DMS153 treated with DMSO at 0.1 percent for 48 hours (cell line): Measurements from ENCODE around the gene RBM39.
"Not testable (repeated sequence)": the region's sequence is repeated elsewhere in the genome, so short reads cannot be mapped to it uniquely, and the experiment has no call there.

Experiments used
- DNase-seq: peaks from one replicate; lab custom pipeline; 2025; ENCODE audit not compliant: unreplicated experiment; lab: John Stamatoyannopoulos, UW

RBM39 gene

DNA sequence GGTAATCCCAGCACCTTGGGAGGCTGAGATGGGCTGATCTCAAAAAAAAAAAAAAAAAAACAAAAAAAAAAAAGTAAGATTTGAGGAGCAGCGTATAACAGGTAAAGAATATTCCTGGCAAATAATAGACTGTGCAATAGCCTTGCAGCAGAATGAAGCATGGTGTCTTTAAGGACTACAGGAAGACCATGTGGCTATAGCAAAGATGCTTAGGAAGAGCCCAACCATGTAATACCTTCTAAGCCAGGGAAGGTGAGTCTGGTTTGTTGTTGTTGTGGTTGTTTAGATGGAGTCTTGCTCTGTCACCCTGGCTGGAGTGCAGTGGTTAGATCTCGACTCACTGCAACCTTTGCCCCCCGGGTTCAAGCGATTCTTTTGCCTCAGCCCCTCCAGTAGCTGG, 14.3 kb upstream of the RBM39 start:
- DNase-seq: no peak

DNA sequence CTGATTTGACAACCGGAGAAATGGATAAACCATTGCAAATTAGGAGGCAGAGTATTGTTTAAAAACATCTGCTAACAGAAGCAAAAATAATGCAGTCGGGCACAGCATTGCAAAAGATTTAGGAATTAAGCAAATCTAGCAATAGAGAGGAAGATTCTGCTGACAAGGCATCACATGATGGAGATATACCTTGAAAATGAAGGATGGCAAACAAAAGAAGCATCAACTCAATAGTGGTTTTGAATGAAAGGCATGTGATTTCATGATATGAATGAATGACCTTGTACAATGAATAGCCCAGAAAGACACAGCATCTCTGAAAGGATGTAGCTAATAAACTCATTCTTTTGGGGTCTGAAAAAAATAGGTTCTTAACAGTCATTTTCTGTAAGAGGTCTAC, 8.6 kb upstream of the RBM39 start:
- no peak for DNase-seq

DNA sequence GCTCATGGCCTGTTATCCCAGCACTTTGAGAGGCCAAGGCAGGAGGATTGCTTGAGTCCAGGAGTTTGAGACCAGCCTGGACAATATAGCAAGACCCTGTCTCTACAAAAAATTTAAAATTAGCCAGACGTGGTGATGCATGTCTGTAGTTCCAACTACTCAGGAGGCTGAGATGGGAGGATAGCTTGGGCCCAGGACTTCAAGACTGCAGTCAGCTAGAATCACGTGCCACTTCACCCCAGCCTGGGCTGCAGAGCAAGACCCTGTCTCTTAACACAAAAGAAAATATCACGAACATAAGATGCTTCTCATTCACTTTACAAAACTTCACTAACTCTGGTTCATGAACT, 2.4 kb upstream of the RBM39 start:
- DNase-seq: not testable (repeated sequence)

DNA sequence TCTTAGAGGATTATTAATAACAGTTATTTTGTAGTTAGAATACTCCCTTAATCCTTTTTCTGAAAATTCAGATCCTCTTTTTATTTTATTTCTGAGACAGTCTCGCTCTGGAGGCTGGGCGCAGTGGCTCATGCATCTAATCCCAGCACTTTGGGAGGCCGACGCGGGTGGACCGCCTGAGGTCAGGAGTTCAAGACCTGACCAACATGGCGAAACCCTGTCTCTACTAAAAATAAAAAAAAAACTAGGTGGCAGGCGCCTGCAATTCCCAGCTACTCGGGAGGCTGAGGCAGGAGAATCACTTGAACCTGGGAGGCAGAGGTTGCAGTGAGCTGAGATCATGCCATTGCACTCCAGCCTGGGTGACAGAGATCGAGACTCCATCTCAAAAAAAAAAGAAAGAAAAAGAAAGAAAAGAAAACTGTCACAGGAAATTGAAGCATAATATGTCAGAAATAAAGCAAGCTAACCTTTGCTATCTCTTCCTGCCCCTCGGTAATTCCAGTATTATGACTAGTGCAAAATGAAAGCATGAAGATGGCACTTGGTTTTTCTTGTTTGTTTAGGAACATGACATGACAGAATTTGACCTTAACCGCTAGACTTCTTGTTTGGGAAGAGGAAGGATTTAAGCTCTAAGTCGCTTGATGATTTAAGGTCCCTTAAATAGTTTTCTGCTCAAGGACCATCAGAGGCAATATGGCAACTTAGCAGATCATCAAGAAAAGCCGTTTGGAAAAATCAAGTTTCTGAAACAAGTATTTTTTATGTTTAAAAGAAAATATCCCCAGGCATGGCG, 1.8 kb upstream of the RBM39 start:
- DNase-seq: no peak

DNA sequence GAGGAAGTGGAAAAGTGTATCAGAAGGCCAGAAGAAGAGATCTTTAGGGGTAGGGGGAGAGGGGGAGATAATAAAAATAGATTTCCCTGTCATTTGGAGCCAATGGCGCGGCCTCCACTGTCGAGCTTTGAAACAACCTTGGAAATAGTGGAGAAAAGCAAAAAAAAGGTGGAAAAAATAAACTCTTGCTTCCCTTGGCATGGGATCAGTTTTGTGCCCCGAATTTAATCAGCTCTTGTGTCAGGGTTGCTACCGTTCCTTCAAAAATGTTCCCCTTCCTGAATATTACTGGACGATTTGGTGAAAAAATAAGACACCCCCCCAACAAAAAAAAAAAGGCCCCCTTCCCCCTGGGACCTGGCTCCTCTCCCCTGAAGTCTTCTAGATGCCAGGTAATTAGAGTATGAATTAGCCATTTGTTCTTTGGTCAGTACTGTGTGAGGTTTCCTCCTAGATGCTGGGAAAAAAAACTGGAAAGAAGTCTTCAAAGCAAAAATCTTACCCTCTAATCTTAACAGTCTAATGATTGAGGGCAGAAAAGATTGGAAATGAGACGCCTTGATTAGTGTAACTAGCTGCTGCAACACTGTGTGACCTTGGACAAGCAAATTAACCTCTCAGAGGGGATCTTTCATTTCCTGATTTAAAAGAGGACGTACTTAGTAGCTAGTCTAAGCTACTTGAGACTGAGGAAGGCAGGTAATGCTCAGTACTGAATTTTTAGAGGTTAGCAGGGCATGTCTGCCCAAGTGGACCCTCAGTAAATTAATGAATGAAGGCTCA, 872 bp upstream of the RBM39 start:
- peak; percentile 7 for DNase-seq

DNA sequence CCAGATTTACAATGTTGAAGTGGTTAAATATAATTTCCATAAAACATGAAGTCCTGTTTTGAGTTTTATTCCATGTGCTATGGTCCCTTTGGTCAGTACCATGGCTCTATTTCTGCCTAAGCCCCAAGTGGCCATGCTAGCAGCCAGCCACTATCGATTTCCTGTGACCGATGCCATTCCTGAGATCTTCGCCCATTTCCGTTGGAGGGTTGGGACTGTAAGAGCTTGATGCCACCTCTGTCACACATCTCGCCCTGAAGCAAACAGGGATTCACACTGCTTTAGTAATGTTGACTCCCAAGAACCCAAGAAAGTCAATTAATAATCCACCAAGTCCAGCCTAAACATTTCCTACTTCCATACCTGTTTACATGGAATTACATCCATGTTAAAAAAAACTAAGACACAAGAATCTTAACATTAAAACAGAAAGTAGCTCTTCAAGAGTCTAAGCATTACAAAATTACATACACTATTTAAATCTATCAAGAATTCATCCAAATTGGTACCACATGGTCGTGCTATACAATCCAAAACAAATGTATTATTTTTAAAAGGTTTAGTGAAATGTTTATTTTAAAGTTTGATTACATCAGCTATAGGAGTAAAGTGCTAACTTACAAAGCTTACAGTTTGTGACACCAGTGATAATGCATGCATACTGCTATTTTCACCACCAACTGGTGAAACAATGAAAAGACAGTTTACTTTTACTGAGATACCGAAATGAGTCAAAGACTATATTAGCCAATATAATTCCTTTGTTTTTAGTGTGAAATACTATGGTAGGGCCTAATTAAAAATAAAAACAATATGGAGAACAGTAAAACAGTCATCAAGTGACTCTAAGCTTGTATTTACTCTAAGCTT, 2.5 kb downstream of the RBM39 start:
- no peak for DNase-seq

DNA sequence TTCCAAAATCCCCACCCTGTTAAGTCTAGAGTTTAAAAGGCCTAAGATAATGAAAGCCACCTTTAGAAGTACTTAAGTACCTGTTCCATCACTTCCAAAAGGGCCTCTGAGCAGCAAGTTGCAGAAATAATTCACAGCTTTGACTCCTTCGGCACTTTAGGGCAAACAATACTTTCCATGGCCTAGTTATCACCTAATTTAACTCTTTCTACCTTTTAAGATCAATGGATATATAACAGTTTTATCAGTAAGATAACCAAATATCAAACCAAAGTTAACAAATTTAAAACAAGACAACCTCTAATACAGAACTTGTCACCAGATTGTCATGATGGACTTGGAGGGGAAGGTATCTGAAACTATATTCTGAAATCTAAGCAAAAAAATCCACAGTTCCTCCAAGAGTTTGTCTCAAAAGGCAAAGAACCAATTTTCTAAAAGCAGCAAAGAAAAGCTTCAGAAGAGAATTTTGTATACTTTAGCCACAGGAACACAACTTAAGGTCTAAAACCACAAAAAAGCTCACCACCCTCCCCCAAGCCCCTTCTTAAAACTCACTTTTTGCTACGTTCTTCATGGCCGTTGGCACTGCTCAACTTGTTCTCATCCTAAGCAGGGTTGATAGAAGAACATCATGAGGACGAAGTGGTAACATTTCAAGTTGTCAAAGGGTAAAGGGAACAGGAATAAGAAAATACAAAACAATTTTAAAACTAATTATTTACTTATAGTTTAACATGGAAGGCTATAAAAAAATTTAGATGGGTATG, 3.5 kb downstream of the RBM39 start:
- no peak for DNase-seq

DNA sequence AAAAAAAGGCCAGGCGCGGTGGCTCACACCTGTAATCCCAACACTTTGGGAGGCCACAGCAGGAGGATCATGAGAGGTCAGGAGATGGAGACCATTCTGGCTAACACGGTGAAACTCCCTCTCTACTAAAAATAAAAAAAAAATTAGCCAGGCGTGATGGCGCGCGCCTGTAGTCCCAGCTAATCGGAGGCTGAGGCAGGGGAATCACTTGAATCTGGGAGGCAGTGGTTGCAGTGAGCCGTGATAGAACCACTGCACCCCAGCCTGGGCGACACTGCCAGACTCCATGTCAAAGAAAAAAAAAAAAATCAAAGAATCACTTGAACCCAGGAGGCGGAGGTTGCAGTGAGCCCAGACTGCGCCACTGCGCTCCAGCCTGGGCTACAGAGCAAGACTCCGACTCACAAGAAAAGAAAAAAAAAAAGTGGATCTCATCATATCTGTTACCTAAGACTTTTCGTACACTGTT, 4.2 kb downstream of the RBM39 start:
- no peak for DNase-seq

DNA sequence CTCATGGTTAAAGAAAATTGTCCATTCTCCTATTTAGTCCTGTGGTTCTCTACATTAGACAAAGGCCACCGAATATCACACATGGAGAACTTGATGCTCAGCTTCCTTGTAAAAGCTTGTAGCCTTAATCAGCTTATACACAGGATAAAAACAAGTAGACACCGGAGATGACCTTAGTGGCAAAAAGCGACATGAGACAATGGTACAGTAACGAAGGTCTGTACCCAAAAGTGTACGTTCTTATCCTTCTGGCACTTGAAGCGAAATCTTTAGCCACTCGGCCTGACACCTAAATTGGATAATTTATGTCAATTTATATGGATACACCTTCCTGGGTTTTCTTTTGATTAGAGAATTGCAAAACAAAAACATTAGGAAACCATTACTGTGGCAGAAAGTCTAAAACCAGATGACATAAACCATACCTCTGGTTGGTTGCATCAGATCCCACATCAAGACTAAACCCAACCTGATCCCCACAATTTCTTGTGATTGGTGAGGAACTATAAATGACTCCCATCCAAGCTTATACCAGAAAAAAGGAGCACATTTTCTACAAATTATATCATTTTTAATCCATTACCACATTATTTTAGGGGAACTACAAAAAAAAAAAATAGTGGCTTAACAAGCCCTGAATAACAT, 6.1 kb downstream of the RBM39 start:
- DNase-seq: no peak

DNA sequence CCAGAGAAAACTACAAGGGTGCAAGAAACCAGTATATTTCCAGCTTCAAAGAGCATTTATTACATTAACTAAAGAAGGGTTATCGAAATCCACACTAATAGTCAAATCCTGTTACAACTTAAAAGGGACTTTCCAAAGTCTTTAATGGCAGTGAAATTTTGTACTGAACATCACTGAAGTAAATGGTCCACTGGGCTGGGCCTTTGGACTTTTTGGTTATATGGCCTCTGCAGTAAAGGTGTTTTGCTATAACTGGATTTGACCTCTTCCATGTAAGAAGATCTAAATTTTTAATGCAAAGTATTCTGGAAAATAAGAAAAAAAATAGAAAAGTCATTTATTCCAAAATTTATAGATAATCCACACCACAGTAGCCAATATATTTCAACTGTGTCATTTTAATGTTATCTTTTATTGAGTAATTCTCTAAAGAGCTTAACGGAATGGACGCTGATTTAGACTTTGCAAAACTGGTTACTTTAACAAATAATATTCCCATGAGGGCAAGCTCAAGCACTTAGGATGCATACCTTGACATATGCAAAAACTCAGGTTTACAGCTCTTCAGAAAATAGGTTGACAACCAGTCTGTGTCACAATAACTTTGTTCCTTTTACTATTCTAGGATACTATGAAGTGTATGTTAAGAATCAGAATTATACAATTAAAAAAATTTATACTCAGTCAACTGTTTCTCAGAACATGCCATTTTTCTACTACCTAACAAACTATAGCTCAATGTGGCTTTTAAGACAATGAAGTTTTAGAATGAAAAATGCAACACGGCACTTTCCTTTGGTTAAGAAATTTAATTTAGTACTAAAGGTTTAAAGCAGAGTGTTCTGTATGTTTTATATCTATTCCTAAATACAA, 7.0 kb downstream of the RBM39 start:
- DNase-seq: no peak

DNA sequence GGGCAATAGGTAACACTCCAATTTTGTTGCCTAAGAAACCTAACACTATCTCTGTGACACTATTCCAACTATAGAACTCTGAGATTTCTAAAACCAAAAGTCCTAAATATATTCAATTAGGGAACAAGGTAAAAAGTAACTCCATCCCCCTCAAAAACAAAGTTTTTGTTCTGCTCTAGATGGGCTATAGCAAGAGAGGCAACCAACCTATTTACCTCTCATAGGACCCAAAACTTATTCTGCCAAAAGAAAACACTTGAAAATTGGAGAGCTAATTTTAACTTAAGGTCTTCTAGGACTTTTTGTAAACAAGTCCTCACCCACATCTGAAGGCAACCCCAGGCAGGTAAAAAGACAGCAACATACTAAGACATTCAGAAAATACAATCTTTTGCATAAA, 7.7 kb downstream of the RBM39 start:
- no peak for DNase-seq

DNA sequence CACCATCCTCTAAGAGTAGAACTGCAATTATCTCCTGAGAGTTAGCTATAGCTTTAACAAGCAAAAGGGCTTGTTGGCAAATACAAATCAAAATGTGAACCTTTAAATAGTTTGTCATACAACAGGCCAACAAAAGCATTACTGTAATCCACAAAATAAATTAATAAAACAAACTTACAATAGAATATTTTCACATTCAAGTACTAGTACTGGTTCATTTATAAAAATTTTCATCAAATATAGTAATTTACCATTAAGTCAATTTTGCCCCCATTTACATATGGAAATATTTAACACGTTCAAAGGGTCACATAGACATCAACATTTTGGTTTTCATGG, 9.4 kb downstream of the RBM39 start:
- no peak for DNase-seq

DNA sequence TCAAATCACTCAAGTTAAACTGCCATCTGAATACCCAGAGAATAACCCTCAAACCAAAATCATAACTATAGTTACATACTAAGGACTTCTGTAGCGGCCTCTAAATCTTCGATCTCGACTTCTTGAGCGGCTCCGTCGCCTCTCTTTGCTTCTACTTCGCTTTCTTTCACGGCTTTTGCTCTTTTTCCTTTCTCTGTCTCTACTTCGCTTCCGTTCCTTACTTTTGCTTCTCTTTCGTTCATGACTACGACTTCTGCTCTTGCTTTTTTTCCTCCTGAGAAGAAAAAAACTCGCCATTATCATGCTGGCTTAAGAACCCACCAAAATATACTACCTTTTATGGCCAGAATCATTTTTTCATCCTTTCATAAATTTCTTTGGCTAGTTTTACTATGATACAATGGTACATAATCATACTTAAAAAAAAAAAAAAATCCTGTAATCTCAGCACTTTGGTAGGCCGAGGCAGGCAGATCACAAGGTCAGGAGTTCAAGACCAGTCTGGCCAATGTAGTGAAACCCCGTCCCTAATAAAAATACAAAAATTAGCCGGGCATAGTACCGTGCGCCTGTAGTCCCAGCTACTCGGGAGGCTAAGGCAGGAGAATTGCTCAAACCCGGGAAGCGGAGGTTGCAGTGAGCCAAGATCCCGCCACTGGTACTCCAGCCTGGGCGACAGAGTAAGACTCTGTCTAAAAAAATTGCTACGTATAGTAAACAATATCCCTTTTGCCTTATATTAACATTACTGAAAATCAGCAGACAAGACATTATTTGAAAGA, 10.0 kb downstream of the RBM39 start:
- DNase-seq: no peak

DNA sequence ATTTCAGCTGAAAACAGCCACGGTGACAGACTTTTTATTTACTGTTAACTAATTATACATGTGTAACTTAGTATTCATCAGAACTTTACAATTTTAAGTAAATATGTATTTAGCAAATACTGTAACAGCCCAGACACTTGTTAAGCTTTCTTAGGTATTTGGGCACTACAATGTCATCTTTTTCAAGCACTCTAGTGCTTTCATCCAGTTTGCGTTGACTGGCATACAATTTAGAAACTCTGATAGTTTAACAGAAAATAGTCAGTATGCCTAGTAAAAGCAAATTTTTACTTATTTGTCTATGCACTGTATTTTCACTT, 10.6 kb downstream of the RBM39 start:
- no peak for DNase-seq

DNA sequence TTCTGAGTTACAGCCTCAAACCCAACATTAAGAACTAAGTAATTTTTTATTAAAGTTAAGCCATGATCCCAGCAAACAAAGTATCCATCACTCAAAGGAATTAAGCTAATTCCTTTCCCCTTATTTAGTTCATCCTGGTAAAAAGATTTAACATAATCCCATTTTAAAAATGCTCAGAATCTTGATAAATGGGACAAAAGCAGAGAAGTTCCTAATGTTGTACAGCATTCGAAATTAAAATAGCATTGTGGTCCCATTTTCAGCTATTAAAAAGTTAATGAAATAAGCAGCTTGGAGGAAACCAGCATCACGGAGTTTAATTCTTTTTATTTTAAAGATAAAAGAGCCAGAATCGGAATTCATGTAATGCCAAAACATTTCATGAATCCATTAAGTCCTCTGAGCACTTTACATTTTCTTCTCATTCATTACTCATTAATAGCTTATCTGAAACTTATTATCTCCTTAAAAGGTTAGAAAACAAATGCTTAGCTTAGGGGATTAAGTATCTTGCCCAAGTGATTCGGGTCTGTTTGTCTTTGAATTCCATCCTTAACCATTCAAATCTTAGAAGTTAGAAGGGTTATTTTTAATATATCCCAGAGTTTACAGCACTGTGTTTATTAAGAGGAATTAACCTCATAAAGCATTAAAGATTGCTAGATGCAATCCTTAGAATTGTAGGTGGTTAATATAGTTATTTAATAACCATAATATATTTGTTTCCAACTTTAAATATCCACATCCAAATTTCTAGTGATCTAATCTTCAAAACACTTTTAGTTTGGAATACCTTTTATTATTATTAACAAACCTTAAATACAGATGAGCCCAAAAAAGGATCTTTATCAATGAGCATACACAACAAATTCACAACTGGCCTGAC, 11.2 kb downstream of the RBM39 start:
- DNase-seq: no peak

DNA sequence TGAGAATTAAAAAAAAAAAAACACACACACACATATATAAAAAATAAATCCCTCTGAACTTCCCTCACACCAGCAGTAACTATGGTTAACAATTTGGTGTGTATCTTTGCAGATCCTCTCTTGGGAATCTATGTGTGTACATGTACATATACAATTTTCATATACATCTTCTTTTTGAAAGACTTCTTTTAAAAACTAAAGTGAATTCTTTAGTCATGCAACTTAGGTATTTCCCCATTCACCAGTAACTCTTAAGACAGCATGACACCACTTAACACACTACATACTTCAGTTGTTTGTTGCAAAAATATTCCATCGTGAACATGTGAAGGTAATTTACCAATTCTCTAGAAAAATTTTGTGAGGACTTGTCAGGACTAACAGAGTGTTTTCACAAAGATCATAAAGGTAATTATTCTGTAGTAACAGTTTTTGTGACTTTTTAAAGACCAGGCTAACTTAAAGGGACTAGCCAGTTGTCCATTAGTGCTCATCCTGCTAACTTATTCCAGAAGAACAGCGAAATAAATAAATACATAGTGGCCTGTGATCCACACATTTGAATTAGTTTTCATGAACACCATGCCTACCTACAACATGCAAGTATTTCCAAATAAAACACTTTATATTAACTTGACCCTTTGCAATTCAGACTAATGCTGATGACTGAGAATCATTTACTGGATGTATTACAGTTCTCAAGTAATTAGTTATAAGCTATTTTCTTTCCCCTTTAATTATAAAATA, 12.1 kb downstream of the RBM39 start:
- no peak for DNase-seq

DNA sequence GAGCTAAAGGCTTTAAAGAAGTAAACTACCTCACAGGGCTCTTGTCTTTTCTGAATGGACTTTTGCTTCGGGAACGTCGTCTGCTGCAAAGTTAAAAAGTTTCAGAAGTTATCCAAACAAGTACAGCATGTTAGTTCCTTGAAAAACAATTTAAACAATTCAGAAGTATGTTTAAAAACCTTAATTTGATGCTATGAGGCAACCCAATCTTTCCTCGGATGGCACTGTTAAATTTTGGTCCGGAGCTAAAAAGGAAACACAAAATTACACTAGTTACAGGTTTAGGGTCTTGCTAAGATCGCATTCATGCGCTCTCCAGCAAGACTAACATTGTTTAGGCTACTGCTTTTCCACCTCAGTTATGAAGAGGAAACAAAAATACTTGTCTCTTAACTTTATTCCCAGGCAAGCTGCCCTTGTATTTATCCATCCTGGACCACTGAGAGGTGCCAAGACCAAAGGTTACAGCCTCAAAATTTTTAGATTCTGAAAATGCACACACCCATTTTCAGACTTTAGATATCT, 12.7 kb downstream of the RBM39 start:
- no peak for DNase-seq
